ENCODE results near the gene COL8A1.

COL8A1 gene

GRCh38 chr3:99697250-99697649, 58.9 kb downstream of the COL8A1 start:
- Histone ChIP-seq H4K12ac (ENCODE audit: low read depth, low read length) (no peak overlapping the region), H3K4me1 (ENCODE audit: control insufficient read depth in 1 of 2, insufficient read depth in 2 of 2, low read length in 2 of 2) (peaks cover 6% of the 10 kb centered on the region in 2 experiments), H2BK120ac (ENCODE audit: insufficient read depth, low read length, poor library complexity) (no peak overlapping the region), H2BK5ac (ENCODE audit: low read depth, low read length, poor library complexity) (no peak overlapping the region), H3K23ac (ENCODE audit: low read length) (no peak overlapping the region), H3K18ac (ENCODE audit: low read length) (no peak overlapping the region), H3K79me1 (ENCODE audit: low read length) (peaks cover 2% of the 10 kb centered on the region), H2BK12ac (ENCODE audit: low read length) (no peak overlapping the region), H3K14ac (ENCODE audit: low read length) (no peak overlapping the region), H3K4ac (ENCODE audit: low read depth, low read length) (no peak overlapping the region), H3K9ac (ENCODE audit: low read length) (no peak overlapping the region), H3K27ac (ENCODE audit: low read depth, low read length) (no peak overlapping the region), H3K27me3 (ENCODE audit: insufficient read depth, low read length) (no peaks in the 10 kb centered on the region), H3K9me3 (ENCODE audit: insufficient read depth, low read depth, low read length) (no peaks in the 10 kb centered on the region), H3K4me3 (ENCODE audit: low read depth, low read length) (no peak overlapping the region), H3K36me3 (ENCODE audit: control insufficient read depth in 1 of 2, insufficient read depth in 2 of 2, low read length in 2 of 2) (no peaks in the 10 kb centered on the region), H4K91ac (ENCODE audit: low read depth, low read length) (no peak overlapping the region), H2AFZ (ENCODE audit: insufficient read depth, low read length, poor library complexity) (no peak overlapping the region), H4K8ac (ENCODE audit: low read depth, low read length) (no peak overlapping the region), H3K4me2 (ENCODE audit: low read length) (no peak overlapping the region), H3K79me2 (ENCODE audit: control insufficient read depth, insufficient read depth, low read length, poor library complexity) (no peaks in the 10 kb centered on the region), H2AK5ac (ENCODE audit: low read length) (no peak overlapping the region)
- DNase-seq: no peak
- WGBS (ENCODE audit: extremely low coverage, insufficient coverage, insufficient read length): no CpG with 5 or more reads among the region's 5 CpGs

GRCh38 chr3:99698932-99699331, 60.5 kb downstream of the COL8A1 start:
- H3K23ac ChIP-seq (ENCODE audit: low read length): no peak overlapping the region
- H4K91ac ChIP-seq (ENCODE audit: low read depth, low read length): no peak overlapping the region
- H3K27me3 ChIP-seq (ENCODE audit: insufficient read depth, low read length): no peaks in the 10 kb centered on the region
- WGBS (ENCODE audit: extremely low coverage, insufficient coverage, insufficient read length): no CpG with 5 or more reads among the region's 2 CpGs
- no peak for DNase-seq
- H2BK12ac ChIP-seq (ENCODE audit: low read length): no peak overlapping the region
- peaks cover 6% of the 10 kb centered on the region in 2 experiments for H3K4me1 ChIP-seq (ENCODE audit: control insufficient read depth in 1 of 2, insufficient read depth in 2 of 2, low read length in 2 of 2)
- no peak overlapping the region for H4K12ac ChIP-seq (ENCODE audit: low read depth, low read length)
- H3K79me2 ChIP-seq (ENCODE audit: control insufficient read depth, insufficient read depth, low read length, poor library complexity): no peaks in the 10 kb centered on the region
- H3K36me3 ChIP-seq (ENCODE audit: control insufficient read depth in 1 of 2, insufficient read depth in 2 of 2, low read length in 2 of 2): no peaks in the 10 kb centered on the region
- H2AFZ ChIP-seq (ENCODE audit: insufficient read depth, low read length, poor library complexity): no peak overlapping the region
- H3K18ac ChIP-seq (ENCODE audit: low read length): no peak overlapping the region
- no peak overlapping the region for H4K8ac ChIP-seq (ENCODE audit: low read depth, low read length)
- no peak overlapping the region for H2AK5ac ChIP-seq (ENCODE audit: low read length)
- H3K4me2 ChIP-seq (ENCODE audit: low read length): no peak overlapping the region
- peaks cover 2% of the 10 kb centered on the region for H3K79me1 ChIP-seq (ENCODE audit: low read length)
- H3K14ac ChIP-seq (ENCODE audit: low read length): no peak overlapping the region
- no peak overlapping the region for H3K9ac ChIP-seq (ENCODE audit: low read length)
- no peak overlapping the region for H2BK5ac ChIP-seq (ENCODE audit: low read depth, low read length, poor library complexity)
- H3K27ac ChIP-seq (ENCODE audit: low read depth, low read length): no peak overlapping the region
- no peak overlapping the region for H2BK120ac ChIP-seq (ENCODE audit: insufficient read depth, low read length, poor library complexity)
- no peak overlapping the region for H3K4me3 ChIP-seq (ENCODE audit: low read depth, low read length)
- H3K4ac ChIP-seq (ENCODE audit: low read depth, low read length): no peak overlapping the region
- no peaks in the 10 kb centered on the region for H3K9me3 ChIP-seq (ENCODE audit: insufficient read depth, low read depth, low read length)

GRCh38 chr3:99699841-99700240, 61.4 kb downstream of the COL8A1 start:
- Histone ChIP-seq H4K91ac (ENCODE audit: low read depth, low read length) (no peak overlapping the region), H2BK5ac (ENCODE audit: low read depth, low read length, poor library complexity) (no peak overlapping the region), H3K14ac (ENCODE audit: low read length) (no peak overlapping the region), H4K8ac (ENCODE audit: low read depth, low read length) (no peak overlapping the region), H3K36me3 (ENCODE audit: control insufficient read depth in 1 of 2, insufficient read depth in 2 of 2, low read length in 2 of 2) (no peaks in the 10 kb centered on the region), H2BK120ac (ENCODE audit: insufficient read depth, low read length, poor library complexity) (peak overlapping the region; percentile 7), H3K4me3 (ENCODE audit: low read depth, low read length) (no peak overlapping the region), H3K4me2 (ENCODE audit: low read length) (peak overlapping the region; percentile 2), H3K27me3 (ENCODE audit: insufficient read depth, low read length) (no peaks in the 10 kb centered on the region), H4K12ac (ENCODE audit: low read depth, low read length) (no peak overlapping the region), H3K4ac (ENCODE audit: low read depth, low read length) (no peak overlapping the region), H3K18ac (ENCODE audit: low read length) (no peak overlapping the region), H3K9ac (ENCODE audit: low read length) (no peak overlapping the region), H3K23ac (ENCODE audit: low read length) (no peak overlapping the region), H2BK12ac (ENCODE audit: low read length) (no peak overlapping the region), H3K27ac (ENCODE audit: low read depth, low read length) (no peak overlapping the region), H3K4me1 (ENCODE audit: control insufficient read depth in 1 of 2, insufficient read depth in 2 of 2, low read length in 2 of 2) (peaks cover 6% of the 10 kb centered on the region in 2 experiments), H2AFZ (ENCODE audit: insufficient read depth, low read length, poor library complexity) (peak overlapping the region; percentile 28), H2AK5ac (ENCODE audit: low read length) (no peak overlapping the region), H3K79me1 (ENCODE audit: low read length) (peaks cover 2% of the 10 kb centered on the region), H3K79me2 (ENCODE audit: control insufficient read depth, insufficient read depth, low read length, poor library complexity) (no peaks in the 10 kb centered on the region), H3K9me3 (ENCODE audit: insufficient read depth, low read depth, low read length) (no peaks in the 10 kb centered on the region)
- peak; percentile 50 to 75 for DNase-seq
- no CpG with 5 or more reads among the region's 9 CpGs for WGBS (ENCODE audit: extremely low coverage, insufficient coverage, insufficient read length)

GRCh38 chr3:99700631-99701268, 62.4 kb downstream of the COL8A1 start:
- no peak overlapping the region for H2BK120ac ChIP-seq (ENCODE audit: insufficient read depth, low read length, poor library complexity)
- no peak overlapping the region for H3K23ac ChIP-seq (ENCODE audit: low read length)
- H3K27ac ChIP-seq (ENCODE audit: low read depth, low read length): no peak overlapping the region
- no peak overlapping the region for H2AFZ ChIP-seq (ENCODE audit: insufficient read depth, low read length, poor library complexity)
- H3K79me2 ChIP-seq (ENCODE audit: control insufficient read depth, insufficient read depth, low read length, poor library complexity): no peaks in the 10 kb centered on the region
- no peaks in the 10 kb centered on the region for H3K9me3 ChIP-seq (ENCODE audit: insufficient read depth, low read depth, low read length)
- H3K27me3 ChIP-seq (ENCODE audit: insufficient read depth, low read length): no peaks in the 10 kb centered on the region
- H3K79me1 ChIP-seq (ENCODE audit: low read length): peaks cover 2% of the 10 kb centered on the region
- H3K4me3 ChIP-seq (ENCODE audit: low read depth, low read length): no peak overlapping the region
- no peak overlapping the region for H3K9ac ChIP-seq (ENCODE audit: low read length)
- no peak overlapping the region for H3K14ac ChIP-seq (ENCODE audit: low read length)
- no peak overlapping the region for H3K4ac ChIP-seq (ENCODE audit: low read depth, low read length)
- no peak overlapping the region for H2BK5ac ChIP-seq (ENCODE audit: low read depth, low read length, poor library complexity)
- no CpG with 5 or more reads among the region's 8 CpGs for WGBS (ENCODE audit: extremely low coverage, insufficient coverage, insufficient read length)
- H3K36me3 ChIP-seq (ENCODE audit: control insufficient read depth in 1 of 2, insufficient read depth in 2 of 2, low read length in 2 of 2): no peaks in the 10 kb centered on the region
- H2AK5ac ChIP-seq (ENCODE audit: low read length): no peak overlapping the region
- H4K8ac ChIP-seq (ENCODE audit: low read depth, low read length): no peak overlapping the region
- H4K12ac ChIP-seq (ENCODE audit: low read depth, low read length): no peak overlapping the region
- DNase-seq: peak; percentile 21 to 78
- peak overlapping the region; percentile 13 for H3K4me2 ChIP-seq (ENCODE audit: low read length)
- H4K91ac ChIP-seq (ENCODE audit: low read depth, low read length): no peak overlapping the region
- no peak overlapping the region for H3K18ac ChIP-seq (ENCODE audit: low read length)
- peaks cover 6% of the 10 kb centered on the region in 2 experiments for H3K4me1 ChIP-seq (ENCODE audit: control insufficient read depth in 1 of 2, insufficient read depth in 2 of 2, low read length in 2 of 2)
- H2BK12ac ChIP-seq (ENCODE audit: low read length): no peak overlapping the region
